Breast epithelium (tissue), 4 donors: ENCODE measurements around the gene ALK. TPM values are rescaled to one million over a fixed set of nuclear protein-coding genes. Genes with fewer than 3 reads are reported as not detected.

ENCODE experiments used
- DNase-seq, 2 donors: peaks; one replicate each; pipeline ENCODE4 v3.0.0-alpha.2; 2019; ENCODE audit warnings: low spot score in 2 of 2
- H3K27ac ChIP-seq, 2 donors: fragments of 200-600 bp; sonication (generic) in 1 of 2; one replicate each; pipeline ENCODE4 v1.5.1; 2016 to 2019; ENCODE audit warnings: mild to moderate bottlenecking in 1 of 2
- H3K27me3 ChIP-seq, 2 donors: fragments of 200-600 bp; sonication (generic) in 1 of 2; one replicate each; pipeline versions ENCODE4 v1.5.1 to v1.6.0; 2017 to 2019; ENCODE audit warnings: control low read depth in 1 of 2, mild to moderate bottlenecking in 1 of 2
- H3K36me3 ChIP-seq: fragments of 200-600 bp; one replicate; pipeline ENCODE4 v1.5.1; 2019
- H3K4me1 ChIP-seq, 2 donors: fragments of 200-600 bp; sonication (generic); one replicate each; pipeline ENCODE4 v1.5.1; 2016 to 2019; ENCODE audit warnings: control low read depth in 1 of 2
- H3K4me3 ChIP-seq, 3 donors: fragments of 200-600 bp; sonication (generic); 1 replicate in 2 of 3; 2 replicates in 1 of 3; pipeline ENCODE4 v1.5.1; 2016 to 2019; ENCODE audit warnings: mild to moderate bottlenecking in 3 of 3, moderate library complexity in 2 of 3
- H3K9me3 ChIP-seq, 2 donors: fragments of 200-600 bp; sonication (generic) in 1 of 2; one replicate each; pipeline ENCODE4 v1.5.1; 2016 to 2019; ENCODE audit warnings: control low read depth in 1 of 2
- CTCF ChIP-seq, 3 donors: fragments of 450-650 bp; IDR thresholded peaks; one replicate each; pipeline ENCODE4 v1.5.1; 2016 to 2017; ENCODE audit warnings: antibody characterized with exemption in 3 of 3, mild to moderate bottlenecking in 3 of 3, moderate library complexity in 3 of 3
- POLR2A ChIP-seq: fragments of 450-650 bp; IDR thresholded peaks from one replicate; pipeline ENCODE4 v1.6.1; 2016; ENCODE audit warnings: antibody characterized with exemption, mild to moderate bottlenecking, moderate library complexity
- POLR2AphosphoS5 ChIP-seq, 3 donors: sonication (generic); formaldehyde crosslinking; IDR thresholded peaks; one replicate each; pipeline ENCODE4 v1.6.1; 2017; ENCODE audit warnings: antibody characterized with exemption in 3 of 3
- intact Hi-C: fragments of 100-400 bp; cut with DNase I; formaldehyde crosslinking; loops from one replicate; pipeline ENCODE4 v1.15.1; 2023; ENCODE audit warnings: low total_unique reads
- total RNA-seq, 3 donors: library from RNA; depleted of rRNA; stranded (reverse); fragments of >200 nt; gene quantifications; one replicate each; pipeline ENCODE4 v1.1.0, GENCODE V29; 2016

The ALK gene
- total RNA-seq, 3 donors from 2014 or later, result 0.33 to 5.6 (median 0.64) TPM

DNA sequence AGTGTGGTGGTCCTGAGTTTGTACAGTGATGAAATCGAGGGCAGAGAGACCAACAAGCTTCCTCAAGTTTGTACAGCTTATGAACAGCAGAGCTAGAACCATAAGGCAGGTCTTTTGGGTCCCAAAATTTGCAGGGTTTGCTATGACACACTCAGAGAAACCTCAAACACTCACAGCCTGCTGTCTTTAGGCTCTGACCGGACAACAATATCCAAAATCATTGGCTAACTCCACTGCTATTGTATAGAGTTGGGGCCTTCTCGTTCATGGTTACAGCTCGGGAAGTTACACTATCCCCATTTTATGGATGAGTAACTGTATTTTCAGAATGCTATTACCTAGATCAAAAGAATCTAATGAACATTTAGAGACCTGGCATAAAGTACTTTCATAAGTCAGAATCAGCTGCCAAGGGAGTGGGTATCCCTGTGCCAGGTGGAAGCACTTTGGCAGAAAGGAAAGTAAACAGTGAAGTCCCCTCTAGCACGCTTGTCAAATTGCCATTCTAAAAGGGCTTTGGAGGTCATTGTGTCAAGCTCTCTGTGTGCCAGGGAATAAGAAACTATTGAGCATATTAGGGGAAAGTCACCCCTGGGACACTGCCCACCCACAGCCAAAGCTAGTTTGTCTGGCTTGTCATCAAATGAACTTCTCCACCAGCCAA is 331.8 kb downstream of the ALK start:
- Histone ChIP-seq H3K27me3 (no peaks in the 10 kb centered on the region), H3K27ac (no peak overlapping the region), H3K9me3 (no peaks in the 10 kb centered on the region), H3K36me3 (no peaks in the 10 kb centered on the region), H3K4me3 (no peak overlapping the region), H3K4me1 (no peaks in the 10 kb centered on the region)
- DNase-seq, result no peak
- no peak for TF ChIP-seq CTCF (IDR thresholded peaks at IDR 0.05)
- no peak for TF ChIP-seq POLR2A
- no peak for TF ChIP-seq POLR2AphosphoS5 (IDR thresholded peaks at IDR 0.05)
- intact Hi-C loops, result no loop called here

- intact Hi-C loops, result no loop called here
- H3K27me3 ChIP-seq, result no peaks in the 10 kb centered on the region
- no peaks in the 10 kb centered on the region for H3K4me1 ChIP-seq
- H3K9me3 ChIP-seq, result no peaks in the 10 kb centered on the region
- TF ChIP-seq CTCF (IDR thresholded peaks at IDR 0.05), result no peak
- no peak for TF ChIP-seq POLR2AphosphoS5 (IDR thresholded peaks at IDR 0.05)
- TF ChIP-seq POLR2A, result no peak
- no peak overlapping the region for H3K4me3 ChIP-seq
- H3K36me3 ChIP-seq, result no peaks in the 10 kb centered on the region
- H3K27ac ChIP-seq, result no peak overlapping the region
- no peak for DNase-seq
Measured at GRCh38 chr2:29587402-29588190, 333.8 kb downstream of the ALK start.

DNA sequence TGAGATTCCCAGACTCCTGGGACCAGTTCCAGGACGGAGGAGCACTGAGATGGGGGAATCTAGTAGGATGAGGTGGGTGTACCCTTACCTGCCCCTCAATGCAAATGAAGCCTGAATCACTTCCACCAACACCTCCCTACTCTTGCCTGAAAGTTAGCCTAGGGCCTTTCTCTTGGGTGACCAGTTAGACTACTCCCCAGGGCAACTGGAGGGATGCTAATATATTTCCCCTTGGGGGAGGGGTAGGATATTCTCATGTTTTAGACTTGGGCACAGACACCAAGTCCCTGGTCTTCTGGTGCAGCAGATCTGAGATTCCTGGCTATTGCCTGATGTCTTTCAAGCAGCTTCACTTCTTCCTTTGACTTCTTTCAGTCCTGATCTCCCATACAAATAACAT is 334.5 kb downstream of the ALK start:
- Histone ChIP-seq H3K27ac (no peak overlapping the region), H3K27me3 (no peaks in the 10 kb centered on the region), H3K4me3 (no peak overlapping the region), H3K9me3 (no peaks in the 10 kb centered on the region), H3K4me1 (no peaks in the 10 kb centered on the region), H3K36me3 (no peaks in the 10 kb centered on the region)
- TF ChIP-seq POLR2A (no peak), POLR2AphosphoS5 (IDR thresholded peaks at IDR 0.05) (no peak), CTCF (IDR thresholded peaks at IDR 0.05) (no peak)
- intact Hi-C loops, result no loop called here
- DNase-seq, result no peak

DNA sequence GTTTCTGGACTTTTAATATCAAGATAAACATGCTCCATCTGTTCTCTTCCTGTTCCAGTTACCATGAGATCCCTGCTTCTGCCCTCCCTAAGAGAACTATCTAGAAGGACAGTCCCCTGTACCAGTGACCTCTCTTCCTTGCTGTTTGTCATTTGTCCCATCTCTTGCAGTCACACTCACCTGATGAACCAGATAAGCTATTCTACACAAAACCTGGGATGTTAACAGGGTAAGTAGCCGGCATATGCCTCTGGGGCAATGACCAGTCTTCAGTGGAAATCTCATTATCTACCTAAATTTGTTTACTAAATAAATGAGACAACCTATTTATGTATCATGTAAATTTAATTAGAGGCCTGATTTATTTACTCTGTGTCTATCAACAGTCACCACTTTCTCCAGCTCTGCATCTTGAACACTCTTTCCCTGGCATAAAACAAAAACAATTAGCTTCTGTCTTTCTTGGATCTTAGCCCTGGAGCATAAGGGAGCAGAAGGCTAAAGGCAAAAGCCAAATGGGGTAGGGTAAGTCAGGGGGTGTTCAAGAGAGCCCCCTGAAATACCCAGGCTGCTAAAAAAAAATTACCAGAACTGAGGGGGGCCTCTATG is 337.7 kb downstream of the ALK start:
- H3K27me3 ChIP-seq, result no peaks in the 10 kb centered on the region
- DNase-seq, result no peak
- no peak overlapping the region for H3K4me3 ChIP-seq
- H3K9me3 ChIP-seq, result no peaks in the 10 kb centered on the region
- no peak overlapping the region for H3K27ac ChIP-seq
- H3K4me1 ChIP-seq, result no peaks in the 10 kb centered on the region
- no peak for TF ChIP-seq POLR2A
- TF ChIP-seq CTCF (IDR thresholded peaks at IDR 0.05), result no peak
- no peak for TF ChIP-seq POLR2AphosphoS5 (IDR thresholded peaks at IDR 0.05)
- intact Hi-C loops, result no loop called here
- H3K36me3 ChIP-seq, result no peaks in the 10 kb centered on the region

DNA sequence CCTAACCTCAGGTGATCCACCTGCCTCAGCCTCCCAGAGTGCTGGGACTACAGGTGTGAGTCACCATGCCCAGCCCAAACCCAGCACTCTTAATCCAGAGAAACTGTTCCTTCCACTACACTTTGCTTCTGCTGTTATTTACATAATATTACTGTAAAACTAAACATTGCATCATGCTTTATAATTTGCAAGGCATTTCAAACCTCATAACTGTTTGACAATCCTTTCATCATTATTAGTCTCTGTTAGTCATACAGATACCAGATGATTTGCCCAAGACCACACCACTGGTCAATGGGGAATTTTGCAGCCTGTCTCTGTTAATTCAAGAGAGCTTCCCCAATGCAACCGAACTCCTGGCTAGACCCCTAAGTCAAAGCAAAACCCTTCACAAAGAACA is 338.3 kb downstream of the ALK start:
- no peak for TF ChIP-seq CTCF (IDR thresholded peaks at IDR 0.05)
- TF ChIP-seq POLR2AphosphoS5 (IDR thresholded peaks at IDR 0.05), result no peak
- TF ChIP-seq POLR2A, result no peak
- Histone ChIP-seq H3K27me3 (no peaks in the 10 kb centered on the region), H3K4me1 (no peaks in the 10 kb centered on the region), H3K9me3 (no peaks in the 10 kb centered on the region), H3K27ac (no peak overlapping the region), H3K36me3 (no peaks in the 10 kb centered on the region), H3K4me3 (no peak overlapping the region)
- DNase-seq, result no peak
- intact Hi-C loops, result no loop called here
